Neural cell (in vitro differentiated cells): ENCODE data around the gene MLPH. TPM values are rescaled to one million over a fixed set of nuclear protein-coding genes. Genes with fewer than 3 reads are reported as not detected.

ENCODE experiments used
- H2AFZ ChIP-seq: fragments of 200-600, 300-800 bp; sonication (generic), shearing (Covaris generic); 2 replicates; pipeline ENCODE4 v1.6.0; 2014; ENCODE audit warnings: low read depth, mild to moderate bottlenecking, antibody characterized with exemption, low read length, moderate library complexity
- H3F3A ChIP-seq: fragments of 200-600 bp; shearing (Covaris generic); 2 replicates; pipeline ENCODE4 v1.6.1; 2016; ENCODE audit warnings: mild to moderate bottlenecking, moderate library complexity, mixed read lengths, antibody characterized with exemption, low read length; ENCODE audit not compliant: insufficient read depth, poor library complexity, severe bottlenecking
- H3K27ac ChIP-seq: fragments of 200-600, 300-800 bp; sonication (generic), shearing (Covaris generic); 2 replicates; pipeline ENCODE4 v1.5.1; 2014; ENCODE audit warnings: mild to moderate bottlenecking, low read length, moderate library complexity
- H3K27me3 ChIP-seq: fragments of 300-800, 200-600 bp; sonication (generic), shearing (Covaris generic); 2 replicates; pipeline ENCODE4 v1.6.0; 2014; ENCODE audit warnings: mild to moderate bottlenecking, low read depth, low read length, moderate library complexity; ENCODE audit not compliant: insufficient read depth
- H3K36me3 ChIP-seq: fragments of 300-800, 200-600 bp; sonication (generic), shearing (Covaris generic); 2 replicates; pipeline ENCODE4 v1.5.1; 2014; ENCODE audit warnings: mild to moderate bottlenecking, antibody characterized with exemption, low read length, moderate library complexity; ENCODE audit not compliant: insufficient read depth
- H3K4me2 ChIP-seq: fragments of 300-800, 200-600 bp; sonication (generic), shearing (Covaris generic); 2 replicates; pipeline ENCODE4 v1.6.0; 2014; ENCODE audit warnings: mild to moderate bottlenecking, low read length
- H3K4me3 ChIP-seq: fragments of 300-800, 200-600 bp; sonication (generic), shearing (Covaris generic); 2 replicates; pipeline ENCODE4 v1.5.1; 2014; ENCODE audit warnings: mild to moderate bottlenecking, low read length, moderate library complexity
- H3K79me2 ChIP-seq: fragments of 200-600 bp; shearing (Covaris generic); replicated peaks from 2 replicates; pipeline ENCODE4 v1.6.0; 2014; ENCODE audit warnings: mild to moderate bottlenecking, low read length, moderate library complexity; ENCODE audit not compliant: insufficient read depth
- H3K9ac ChIP-seq: fragments of 300-800, 200-600 bp; sonication (generic), shearing (Covaris generic); 2 replicates; pipeline ENCODE4 v1.6.1; 2016; ENCODE audit warnings: mild to moderate bottlenecking, low read length, mixed read lengths
- H3K9me2 ChIP-seq: fragments of 200-600 bp; shearing (Covaris generic); 2 replicates; pipeline ENCODE4 v1.6.1; 2016; ENCODE audit warnings: mild to moderate bottlenecking, low read length, mixed read lengths; ENCODE audit not compliant: insufficient read depth
- H3K9me3 ChIP-seq: fragments of 200-600, 300-800 bp; sonication (generic), shearing (Covaris generic); 2 replicates; pipeline ENCODE4 v1.6.1; 2016; ENCODE audit warnings: mild to moderate bottlenecking, mixed run types, low read length, moderate library complexity, mixed read lengths
- H4K20me1 ChIP-seq: fragments of 200-600 bp; shearing (Covaris generic); 2 replicates; pipeline ENCODE4 v1.6.1; 2016; ENCODE audit warnings: mild to moderate bottlenecking, mixed run types; ENCODE audit not compliant: insufficient read depth
- CTCF ChIP-seq: fragments of 450-650 bp; IDR thresholded peaks from 2 replicates; pipeline ENCODE4 v1.5.1; 2014; ENCODE audit warnings: antibody characterized with exemption, mild to moderate bottlenecking, moderate library complexity; ENCODE audit not compliant: poor library complexity, severe bottlenecking
- EP300 ChIP-seq: fragments of 450-650 bp; conservative IDR thresholded peaks from 2 replicates; pipeline ENCODE4 v1.6.1; 2014; ENCODE audit warnings: antibody characterized with exemption, mild to moderate bottlenecking, moderate library complexity; ENCODE audit not compliant: poor library complexity, severe bottlenecking
- EZH2 ChIP-seq: fragments of 200-600, 300-800 bp; shearing (Covaris generic), sonication (generic); IDR thresholded peaks from 2 replicates; pipeline ENCODE4 v1.6.1; 2014; ENCODE audit warnings: antibody characterized with exemption, low read length, borderline replicate concordance, mild to moderate bottlenecking; ENCODE audit not compliant: insufficient read depth, poor library complexity, severe bottlenecking
- MXI1 ChIP-seq: fragments of 450-650 bp; conservative IDR thresholded peaks from 2 replicates; pipeline ENCODE4 v1.6.1; 2014; ENCODE audit warnings: antibody characterized with exemption, mild to moderate bottlenecking; ENCODE audit not compliant: poor library complexity, severe bottlenecking
- POLR2AphosphoS5 ChIP-seq: IDR thresholded peaks from 2 replicates; pipeline ENCODE4 v1.6.1; 2012
- RAD21 ChIP-seq: fragments of 450-650 bp; conservative IDR thresholded peaks from 2 replicates; pipeline ENCODE4 v1.6.1; 2014; ENCODE audit warnings: antibody characterized with exemption, mild to moderate bottlenecking, moderate library complexity
- REST ChIP-seq: IDR thresholded peaks from 2 replicates; pipeline ENCODE4 v1.6.1; 2012; ENCODE audit warnings: borderline replicate concordance
- SMC3 ChIP-seq: fragments of 450-650 bp; conservative IDR thresholded peaks from 2 replicates; pipeline ENCODE4 v1.6.1; 2014; ENCODE audit warnings: antibody characterized with exemption, mild to moderate bottlenecking, moderate library complexity; ENCODE audit not compliant: poor library complexity
- TAF1 ChIP-seq: IDR thresholded peaks from 2 replicates; pipeline ENCODE4 v1.6.1; 2012; ENCODE audit warnings: low read depth
- polyA plus RNA-seq: library from polyadenylated mRNA; depleted of rRNA; stranded (reverse); fragments of >200 nt; gene quantifications from 2 replicates; pipeline ENCODE4 v1.2.3, GENCODE V29; 2014

Gene MLPH
- polyA plus RNA-seq, 1 donor from 2014 or later = not detected

- H3K4me3 ChIP-seq = no peak overlapping the region
- H3K79me2 ChIP-seq = no peaks in the 10 kb centered on the region
- TF ChIP-seq POLR2AphosphoS5 (no peak), SMC3 (no peak), CTCF (no peak), REST (no peak), MXI1 (no peak), EZH2 (no peak), EP300 (no peak), TAF1 (no peak), RAD21 (no peak)
- H3K27ac ChIP-seq = no peak overlapping the region
- no peaks in the 10 kb centered on the region for H3K27me3 ChIP-seq
- H3K4me2 ChIP-seq = no peak overlapping the region
- no peaks in the 10 kb centered on the region for H3F3A ChIP-seq
- no peaks in the 10 kb centered on the region for H3K36me3 ChIP-seq
- no peaks in the 10 kb centered on the region for H3K9me2 ChIP-seq
- H2AFZ ChIP-seq = no peak overlapping the region
- H3K9me3 ChIP-seq = no peaks in the 10 kb centered on the region
- H4K20me1 ChIP-seq = no peaks in the 10 kb centered on the region
- no peak overlapping the region for H3K9ac ChIP-seq
These were observed 91.2 kb downstream of the MLPH start for GRCh38 chr2:237577956-237578870.

DNA sequence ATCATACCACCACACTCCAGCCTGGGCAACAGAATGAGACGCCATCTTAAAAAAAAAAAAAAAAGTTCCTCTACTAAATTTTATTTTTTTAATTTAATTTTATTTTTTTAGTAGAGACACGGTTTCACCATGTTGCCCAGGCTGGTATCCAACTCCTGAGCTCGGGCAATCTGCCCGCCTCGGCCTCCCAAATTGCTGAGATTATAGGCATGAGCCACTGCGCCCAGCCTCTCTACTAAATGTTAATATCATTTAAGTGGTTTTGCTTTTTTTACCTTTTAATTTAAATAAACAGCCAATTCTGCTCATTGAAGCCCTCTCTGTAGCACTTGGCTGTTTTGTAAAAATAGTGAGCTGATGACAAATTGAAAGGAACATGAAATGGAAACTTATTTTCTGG is 94.3 kb downstream of the MLPH start:
- Histone ChIP-seq H3K27ac (no peak overlapping the region), H3K9me3 (no peaks in the 10 kb centered on the region), H3K4me2 (no peak overlapping the region), H3K79me2 (no peaks in the 10 kb centered on the region), H3K36me3 (no peaks in the 10 kb centered on the region), H3K9ac (no peak overlapping the region), H3F3A (no peaks in the 10 kb centered on the region), H3K4me3 (no peak overlapping the region), H3K27me3 (no peaks in the 10 kb centered on the region), H2AFZ (no peak overlapping the region), H4K20me1 (no peaks in the 10 kb centered on the region), H3K9me2 (no peaks in the 10 kb centered on the region)
- TF ChIP-seq MXI1 = no peak
- TF ChIP-seq TAF1 = no peak
- TF ChIP-seq POLR2AphosphoS5 = no peak
- no peak for TF ChIP-seq EZH2
- TF ChIP-seq REST = no peak
- TF ChIP-seq RAD21 = no peak
- no peak for TF ChIP-seq EP300
- no peak for TF ChIP-seq SMC3
- TF ChIP-seq CTCF = no peak
